ENCODE results near the gene STK24. TPM values are rescaled to one million over a fixed set of nuclear protein-coding genes. Genes with fewer than 3 reads are reported as not detected.
A peak's percentile ranks its signal among the peaks of the same experiment; 100 is the strongest.

The STK24 gene
- total RNA-seq, 1 donor from 2014 or later = 88.4 TPM

DNA sequence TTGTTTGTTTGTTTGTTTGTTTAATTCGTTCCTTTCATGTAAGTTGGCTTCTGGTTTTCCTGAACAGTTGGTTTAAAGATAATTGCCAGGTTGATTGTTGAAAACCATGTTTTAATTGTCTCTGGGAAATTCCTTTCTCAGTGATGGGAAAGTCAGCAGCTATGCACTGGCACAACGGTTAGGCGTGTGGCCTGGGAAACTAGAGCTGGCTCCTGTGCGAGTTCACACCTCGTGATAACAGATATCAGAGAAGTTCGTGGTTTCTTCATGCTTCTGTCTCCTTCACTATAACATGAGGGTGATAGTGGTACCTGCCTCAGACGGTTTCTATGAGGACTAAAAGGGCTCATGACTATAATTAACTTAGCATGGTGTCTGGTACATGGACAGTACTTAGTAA, 153.5 kb downstream of the STK24 start:
- Mint-ChIP-seq H3K4me3 (no peak overlapping the region), H3K36me3 (peaks cover 75% of the 10 kb centered on the region), H3K9me3 (no peaks in the 10 kb centered on the region), H3K4me1 (no peaks in the 10 kb centered on the region), H3K27me3 (ENCODE audit: low read depth) (no peaks in the 10 kb centered on the region), H3K27ac (no peak overlapping the region)
- no peak for DNase-seq (ENCODE audit: low spot score in 2 of 2, unreplicated experiment in 2 of 2)
- TF ChIP-seq, protein P1, sequence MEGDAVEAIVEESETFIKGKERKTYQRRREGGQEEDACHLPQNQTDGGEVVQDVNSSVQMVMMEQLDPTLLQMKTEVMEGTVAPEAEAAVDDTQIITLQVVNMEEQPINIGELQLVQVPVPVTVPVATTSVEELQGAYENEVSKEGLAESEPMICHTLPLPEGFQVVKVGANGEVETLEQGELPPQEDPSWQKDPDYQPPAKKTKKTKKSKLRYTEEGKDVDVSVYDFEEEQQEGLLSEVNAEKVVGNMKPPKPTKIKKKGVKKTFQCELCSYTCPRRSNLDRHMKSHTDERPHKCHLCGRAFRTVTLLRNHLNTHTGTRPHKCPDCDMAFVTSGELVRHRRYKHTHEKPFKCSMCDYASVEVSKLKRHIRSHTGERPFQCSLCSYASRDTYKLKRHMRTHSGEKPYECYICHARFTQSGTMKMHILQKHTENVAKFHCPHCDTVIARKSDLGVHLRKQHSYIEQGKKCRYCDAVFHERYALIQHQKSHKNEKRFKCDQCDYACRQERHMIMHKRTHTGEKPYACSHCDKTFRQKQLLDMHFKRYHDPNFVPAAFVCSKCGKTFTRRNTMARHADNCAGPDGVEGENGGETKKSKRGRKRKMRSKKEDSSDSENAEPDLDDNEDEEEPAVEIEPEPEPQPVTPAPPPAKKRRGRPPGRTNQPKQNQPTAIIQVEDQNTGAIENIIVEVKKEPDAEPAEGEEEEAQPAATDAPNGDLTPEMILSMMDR (IDR thresholded peaks at IDR 0.05; ENCODE audit: unreplicated experiment) = no peak

DNA sequence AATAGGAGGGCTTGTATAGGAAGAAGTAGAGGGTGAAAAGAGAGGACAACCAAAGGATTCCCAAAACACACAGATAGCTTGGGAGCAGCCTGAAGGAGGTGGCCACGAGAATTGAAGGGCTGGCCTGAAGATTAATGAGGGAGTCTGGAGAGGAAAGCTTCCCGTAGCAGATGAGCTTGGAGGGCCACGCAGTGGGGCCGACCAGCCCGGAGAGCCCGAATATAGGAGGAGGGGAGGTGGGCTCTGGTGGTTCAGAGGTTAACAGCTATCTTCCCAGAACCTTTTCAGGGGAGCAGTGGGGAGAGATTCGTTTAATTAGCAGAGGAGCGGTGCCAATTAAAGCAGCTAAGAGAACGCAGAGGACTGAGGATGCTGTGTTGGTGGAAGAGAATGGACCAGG, 154.9 kb downstream of the STK24 start:
- Mint-ChIP-seq H3K27ac (no peak overlapping the region), H3K36me3 (peaks cover 76% of the 10 kb centered on the region), H3K4me1 (peaks cover 1% of the 10 kb centered on the region), H3K27me3 (ENCODE audit: low read depth) (no peaks in the 10 kb centered on the region), H3K9me3 (peaks cover 2% of the 10 kb centered on the region), H3K4me3 (no peak overlapping the region)
- DNase-seq (ENCODE audit: low spot score in 2 of 2, unreplicated experiment in 2 of 2) = no peak
- TF ChIP-seq, protein P1 (IDR thresholded peaks at IDR 0.05; ENCODE audit: unreplicated experiment) = no peak

DNA sequence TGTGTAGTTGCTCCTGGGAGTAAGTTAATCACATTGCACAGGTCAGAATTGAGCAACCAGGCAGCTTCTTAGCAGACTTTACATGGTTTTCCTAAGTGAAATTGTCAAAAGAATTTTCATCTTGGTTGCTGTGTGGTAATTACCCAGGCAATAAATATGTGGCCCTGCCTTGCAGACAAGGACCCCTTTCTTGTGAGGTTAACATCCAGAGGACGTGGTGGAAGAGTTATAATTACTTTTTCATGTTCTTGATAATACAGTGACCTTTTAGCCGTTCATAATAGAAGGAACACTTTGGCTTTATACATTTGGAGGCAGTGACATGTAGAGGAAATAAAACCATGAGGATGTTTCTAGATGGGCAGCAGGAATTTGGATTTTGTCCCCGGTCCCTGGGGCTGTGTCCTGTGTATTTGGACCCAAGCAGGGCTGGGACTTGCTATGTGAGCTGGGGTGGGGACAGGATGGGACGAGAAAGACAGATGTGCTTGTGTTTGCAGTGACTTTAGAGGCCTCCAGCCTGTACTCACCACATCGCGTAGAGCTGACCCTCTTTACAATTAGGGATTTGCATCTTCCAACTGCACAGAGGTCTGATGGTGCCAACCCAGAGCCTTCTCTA, 156.2 kb downstream of the STK24 start:
- Mint-ChIP-seq H3K4me3 (no peak overlapping the region), H3K4me1 (peaks cover 15% of the 10 kb centered on the region), H3K27me3 (ENCODE audit: low read depth) (no peaks in the 10 kb centered on the region), H3K27ac (no peak overlapping the region), H3K9me3 (peaks cover 5% of the 10 kb centered on the region), H3K36me3 (peaks cover 74% of the 10 kb centered on the region)
- TF ChIP-seq, protein P1 (IDR thresholded peaks at IDR 0.05; ENCODE audit: unreplicated experiment) = no peak
- DNase-seq (ENCODE audit: low spot score in 2 of 2, unreplicated experiment in 2 of 2) = no peak

DNA sequence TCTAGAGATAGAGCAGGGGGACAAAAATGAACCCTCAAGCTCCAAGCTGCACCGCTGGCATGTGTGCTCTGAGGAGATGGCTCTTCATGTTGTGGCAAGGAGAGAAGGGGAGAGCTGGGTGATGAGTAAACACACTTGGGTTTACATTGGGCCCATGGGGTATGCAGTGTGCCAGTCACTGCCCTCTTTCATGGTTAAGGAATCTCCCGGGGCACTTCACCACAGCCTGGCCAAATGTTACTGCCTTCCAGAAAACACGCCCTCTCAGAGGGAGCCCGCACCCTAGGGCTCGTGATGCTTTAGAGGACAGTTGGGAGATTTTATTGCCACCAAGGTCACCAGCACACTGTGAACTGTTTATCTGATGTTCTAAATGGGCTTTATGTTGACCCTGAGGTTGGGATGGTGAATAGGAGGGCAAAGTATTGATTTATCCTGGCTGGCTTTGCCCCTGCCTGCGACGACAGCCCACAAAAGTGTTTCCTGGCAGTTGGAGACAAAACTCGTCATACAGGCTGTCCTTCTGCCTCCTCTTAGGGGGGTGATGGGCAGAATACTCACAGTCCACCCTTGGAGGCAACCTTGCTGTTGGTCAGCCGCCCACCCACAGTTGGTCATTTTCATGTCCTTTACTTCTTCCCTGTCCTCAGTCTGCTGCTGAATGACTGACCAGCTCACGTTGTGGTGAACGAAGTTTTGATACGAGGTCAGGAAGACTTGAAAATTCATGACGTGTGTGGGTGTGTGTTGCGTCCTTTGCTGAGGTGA, 156.9 kb downstream of the STK24 start:
- Mint-ChIP-seq H3K9me3 (peaks cover 5% of the 10 kb centered on the region), H3K36me3 (peaks cover 75% of the 10 kb centered on the region), H3K27ac (no peak overlapping the region), H3K4me1 (peaks cover 16% of the 10 kb centered on the region), H3K27me3 (ENCODE audit: low read depth) (no peaks in the 10 kb centered on the region), H3K4me3 (no peak overlapping the region)
- DNase-seq (ENCODE audit: low spot score in 2 of 2, unreplicated experiment in 2 of 2) = no peak
- TF ChIP-seq, protein P1 (IDR thresholded peaks at IDR 0.05; ENCODE audit: unreplicated experiment) = no peak

DNA sequence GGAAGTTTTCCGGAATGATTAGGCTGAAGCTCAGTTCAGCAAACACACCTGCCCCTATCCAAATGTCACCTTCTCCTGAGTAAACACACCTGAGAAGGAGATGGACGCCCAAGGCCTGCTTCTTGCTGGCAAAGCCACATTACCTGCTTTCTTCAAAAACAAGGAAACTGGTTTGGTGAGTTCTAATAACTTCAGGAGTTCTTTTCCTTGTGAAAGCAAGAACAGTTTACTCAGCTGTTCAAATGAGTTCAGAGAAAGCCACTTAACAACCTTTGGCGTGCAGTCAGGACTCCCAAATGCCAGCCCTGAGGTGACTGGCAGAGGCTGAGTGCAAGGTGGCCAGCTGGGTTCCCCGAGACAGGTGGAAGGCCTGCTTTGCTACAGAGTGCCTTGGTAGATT, 160.5 kb downstream of the STK24 start:
- DNase-seq (ENCODE audit: low spot score in 2 of 2, unreplicated experiment in 2 of 2) = no peak
- Mint-ChIP-seq H3K4me1 (peaks cover 22% of the 10 kb centered on the region), H3K9me3 (peaks cover 5% of the 10 kb centered on the region), H3K36me3 (peaks cover 79% of the 10 kb centered on the region), H3K27me3 (ENCODE audit: low read depth) (no peaks in the 10 kb centered on the region), H3K4me3 (no peak overlapping the region), H3K27ac (peak overlapping the region; percentile 28)
- TF ChIP-seq, protein P1 (IDR thresholded peaks at IDR 0.05; ENCODE audit: unreplicated experiment) = no peak

All from mesothelial cell of epicardium (in vitro differentiated cells).